Hypothalamus (tissue), 51 donors: ENCODE results near the gene PIP5KL1.
A peak's percentile ranks its signal among the peaks of the same experiment; 100 is the strongest.

ENCODE experiments used
- DNase-seq, 51 donors: peaks; one replicate each; lab custom pipeline; 2025; lab: John Stamatoyannopoulos, UW

PIP5KL1 gene

DNA sequence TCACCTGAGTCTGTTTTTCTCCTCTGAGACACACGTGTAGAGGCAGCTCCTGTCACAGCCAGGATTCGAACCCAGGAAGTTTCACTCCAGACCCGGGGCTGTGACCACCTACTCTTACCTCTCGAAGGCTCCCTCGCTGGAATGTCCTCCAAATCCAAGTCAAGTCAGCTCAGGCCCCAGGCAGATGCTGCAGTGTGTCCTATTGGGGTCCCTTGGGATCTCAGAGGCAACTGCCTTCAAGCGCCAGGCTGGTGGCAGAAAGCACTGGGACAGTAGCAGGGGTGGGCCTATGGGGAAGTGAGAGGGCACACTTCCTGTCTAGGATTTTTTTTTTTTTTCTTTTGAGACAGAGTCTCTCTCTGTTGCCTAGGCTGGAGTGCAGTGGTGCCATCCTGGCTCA, 13.0 kb downstream of the PIP5KL1 start:
- no peak for DNase-seq

DNA sequence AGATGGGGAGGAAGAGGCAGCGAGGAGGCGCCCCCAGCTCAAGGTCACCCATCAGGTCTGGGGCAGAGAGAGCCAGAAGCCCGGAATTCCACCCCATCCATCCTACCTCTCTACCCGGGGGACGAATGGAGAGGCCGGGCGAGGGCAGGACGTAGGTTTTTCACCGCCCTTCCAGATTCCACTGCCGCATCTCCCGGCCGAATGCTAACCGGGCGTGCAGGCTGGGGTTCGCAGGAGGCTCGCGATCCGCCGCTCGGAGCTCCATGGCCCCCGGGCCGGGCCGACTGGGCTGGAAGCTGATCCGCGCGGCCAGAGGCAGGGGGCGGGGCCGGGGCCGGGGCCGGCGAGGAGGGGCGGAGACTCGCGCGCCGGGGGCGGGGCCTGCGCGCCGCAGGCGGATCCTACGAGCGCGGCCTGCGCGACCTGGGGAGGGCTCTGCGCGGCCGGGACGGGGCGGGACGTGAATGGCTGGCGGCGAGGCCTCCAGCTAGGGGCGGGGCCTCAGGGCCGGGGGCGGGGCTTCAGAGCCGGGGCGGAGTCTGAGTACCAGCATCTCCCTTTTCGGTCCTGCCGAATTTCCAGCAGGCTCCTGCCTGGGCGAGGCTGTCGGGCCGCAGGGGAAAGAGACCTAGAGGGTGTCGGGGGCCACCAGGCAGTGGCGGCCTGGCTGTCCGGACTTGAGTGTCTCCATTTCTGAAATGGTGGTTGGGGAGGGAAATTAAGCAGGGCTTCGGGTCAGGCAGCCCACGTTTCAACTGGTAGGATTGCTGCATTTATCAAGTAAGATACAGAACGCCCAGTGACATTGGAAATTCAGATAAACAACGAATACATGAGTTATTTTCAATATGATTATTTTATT, 13.6 kb downstream of the PIP5KL1 start, which contains the start of gene ST6GALNAC4:
TSS of gene ST6GALNAC4 (minus strand) at position 322 of the 862 bp plus-strand sequence. CDS start 622 bp downstream, outside the sequence.
- peak; percentile 33 to 98 (median 90) for DNase-seq

DNA sequence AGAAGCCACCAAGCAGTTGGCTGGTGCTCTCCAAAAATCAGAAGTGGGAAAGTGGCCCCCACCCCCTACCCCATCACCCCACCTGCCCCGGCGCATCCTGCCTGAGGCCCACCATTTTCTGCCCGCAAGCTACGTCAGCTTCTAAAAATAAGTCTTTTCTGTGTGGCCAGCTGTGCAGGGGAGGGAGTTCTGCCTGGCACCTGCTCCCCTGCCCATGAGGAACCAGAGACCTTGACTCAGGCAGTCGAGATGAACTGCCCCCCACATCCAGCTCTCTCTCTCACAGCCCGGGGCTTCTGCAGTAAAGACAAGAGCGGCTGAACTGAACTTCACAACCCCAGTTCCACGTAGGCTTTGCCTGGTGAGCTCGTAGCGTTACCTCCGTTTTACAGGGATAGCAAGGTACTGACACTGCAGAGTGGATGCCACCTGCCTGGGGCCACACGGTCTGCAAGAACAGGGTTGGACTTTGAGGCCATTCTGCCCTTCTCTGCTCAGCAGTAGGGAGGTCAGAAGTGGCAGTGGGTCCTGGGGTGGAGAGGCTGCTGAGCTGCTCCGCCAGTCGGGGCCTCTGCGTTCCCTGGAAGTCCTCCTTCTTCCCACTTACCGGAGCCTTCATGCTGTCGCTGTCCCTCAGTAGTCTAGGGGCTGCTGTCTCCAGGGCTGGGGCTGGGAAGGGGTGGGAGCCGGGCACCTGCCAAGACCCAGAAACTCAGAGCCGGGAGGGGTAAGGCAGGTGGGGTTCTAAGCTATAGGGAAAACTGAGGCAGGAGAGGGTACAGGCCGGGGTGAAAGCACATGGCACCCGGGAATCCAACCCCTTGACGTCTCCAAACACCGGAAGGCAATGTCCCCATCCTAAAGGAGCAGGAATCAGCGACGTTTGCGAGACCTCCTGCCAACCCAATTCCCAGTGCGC, 14.5 kb downstream of the PIP5KL1 start:
- peak in 6 of 51 donors; percentile 21 to 61 (median 26) for DNase-seq

DNA sequence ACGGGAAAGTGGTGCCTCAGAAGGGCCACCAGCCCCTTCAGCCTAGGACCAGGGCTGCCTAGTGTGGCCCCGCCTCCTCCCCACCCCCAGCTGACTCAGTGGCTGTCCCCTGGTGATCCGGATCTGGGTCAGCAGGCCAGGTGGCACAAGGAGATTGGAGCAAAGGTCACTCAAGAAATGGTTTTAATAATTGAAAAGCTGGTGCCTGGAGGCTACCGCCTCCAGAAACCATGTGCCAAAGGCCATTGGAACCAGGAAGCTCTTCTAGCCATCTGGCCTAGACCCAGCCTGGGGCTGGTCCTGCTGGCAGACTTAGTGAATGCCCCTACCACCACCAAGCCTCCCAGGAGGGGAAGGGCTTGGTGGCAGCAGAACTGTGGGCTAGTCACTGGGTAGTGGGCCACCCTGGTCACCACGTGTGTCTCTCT, 15.2 kb downstream of the PIP5KL1 start:
- DNase-seq, result no peak

DNA sequence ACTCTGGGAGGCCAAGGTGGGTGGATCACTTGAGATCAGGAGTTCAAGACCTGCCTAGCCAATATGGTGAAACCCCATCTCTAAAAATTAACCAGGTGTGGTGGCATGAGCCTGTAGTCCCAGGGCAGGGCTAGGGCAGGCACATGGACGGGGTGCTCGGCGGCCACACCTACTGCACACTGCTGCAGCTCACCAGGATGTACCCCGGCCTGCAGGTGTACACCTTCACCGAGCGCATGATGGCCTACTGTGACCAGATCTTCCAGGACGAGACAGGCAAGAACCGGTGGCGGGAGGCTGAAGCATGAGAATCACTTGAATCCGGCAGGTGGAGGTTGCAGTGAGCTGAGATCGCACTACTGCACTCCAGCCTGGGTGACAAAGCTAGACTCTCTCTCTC, 16.9 kb downstream of the PIP5KL1 start:
- no peak for DNase-seq

DNA sequence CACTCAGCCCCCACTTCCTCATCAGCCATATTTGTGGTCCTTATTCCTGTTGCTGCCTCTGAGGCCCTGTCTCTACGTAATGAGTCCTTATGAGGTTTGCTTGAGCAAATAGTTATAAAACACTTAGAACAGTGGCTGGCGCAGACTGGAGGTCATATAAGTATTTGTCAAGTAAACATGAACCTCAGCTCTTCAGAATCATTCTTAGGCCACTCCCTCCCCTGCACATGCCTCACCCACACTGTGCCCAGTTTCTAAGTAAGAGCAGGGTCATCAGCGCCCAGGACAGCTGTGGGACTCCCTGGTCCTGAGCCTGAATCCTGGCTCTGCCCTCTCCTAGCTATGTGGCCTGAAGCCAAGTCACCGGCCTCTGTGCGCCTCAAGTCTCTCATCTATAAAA, 17.7 kb downstream of the PIP5KL1 start:
- DNase-seq, result no peak

DNA sequence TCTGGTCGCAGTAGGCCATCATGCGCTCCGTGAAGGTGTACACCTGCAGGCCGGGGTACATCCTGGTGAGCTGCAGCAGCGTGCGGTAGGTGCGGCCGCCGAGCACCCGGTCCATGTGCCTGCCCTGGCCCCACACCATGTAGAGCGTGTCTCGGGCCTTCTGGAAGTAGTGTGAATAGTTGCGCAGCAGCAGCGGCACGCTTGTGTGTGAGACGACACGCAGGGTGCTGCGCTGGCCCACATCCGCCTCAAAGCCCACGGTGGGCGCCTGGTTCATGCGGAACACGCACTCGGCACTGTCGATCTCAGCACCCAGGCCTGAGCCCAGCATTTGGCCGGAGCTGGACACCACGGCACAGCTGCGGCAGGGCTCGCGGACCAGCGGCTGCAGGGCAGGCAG, 18.3 kb downstream of the PIP5KL1 start:
- no peak for DNase-seq

DNA sequence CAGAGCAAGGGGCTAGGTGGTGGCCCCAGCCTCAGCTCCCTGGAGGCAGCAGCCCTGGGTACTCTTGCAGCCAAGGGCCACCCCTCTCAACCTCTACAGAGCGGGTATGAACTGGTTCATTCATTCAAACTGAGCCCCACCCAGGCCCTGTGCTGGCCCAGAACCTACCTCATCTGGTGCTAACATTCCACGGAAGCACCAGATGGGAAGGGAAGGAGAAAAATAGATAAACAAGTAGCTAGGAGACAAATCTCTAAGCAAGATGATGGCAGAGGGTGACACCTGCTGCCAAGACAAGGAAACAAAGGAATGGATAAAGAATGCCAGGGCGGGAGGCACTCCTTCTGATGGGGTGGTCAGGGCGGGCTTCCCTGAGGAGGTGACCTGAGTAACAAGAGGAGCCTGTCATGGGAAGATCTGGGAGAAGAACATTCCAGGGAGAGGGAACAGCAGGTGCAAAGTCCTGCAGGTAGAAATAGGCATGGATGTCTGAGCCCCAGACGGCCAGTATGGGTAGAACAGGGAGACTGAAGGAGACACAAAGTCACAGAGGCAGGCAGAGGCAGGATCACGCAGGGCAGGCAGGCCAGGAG, 19.9 kb downstream of the PIP5KL1 start:
- DNase-seq, result no peak

DNA sequence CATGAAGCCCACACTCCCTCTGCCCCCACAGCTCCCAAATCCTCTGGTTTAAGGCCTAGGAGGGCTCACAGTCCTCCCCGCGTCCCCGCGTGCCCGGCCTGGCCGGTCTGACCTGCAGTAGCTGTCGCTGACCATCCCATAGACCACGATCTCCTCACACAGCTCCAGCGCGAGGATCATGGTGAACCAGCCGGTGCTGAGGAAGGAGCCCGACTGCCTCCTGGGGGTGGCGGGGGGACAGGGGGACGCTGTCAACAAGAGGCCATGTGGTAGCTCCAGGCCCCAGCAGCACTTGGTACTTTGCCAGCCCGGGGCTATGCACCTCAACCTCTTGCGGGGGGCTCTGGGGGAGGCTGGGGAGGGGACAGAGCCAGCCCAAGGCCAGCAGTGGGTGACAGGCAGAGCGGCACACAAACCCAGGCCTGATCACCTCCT, 20.7 kb downstream of the PIP5KL1 start:
- no peak for DNase-seq

DNA sequence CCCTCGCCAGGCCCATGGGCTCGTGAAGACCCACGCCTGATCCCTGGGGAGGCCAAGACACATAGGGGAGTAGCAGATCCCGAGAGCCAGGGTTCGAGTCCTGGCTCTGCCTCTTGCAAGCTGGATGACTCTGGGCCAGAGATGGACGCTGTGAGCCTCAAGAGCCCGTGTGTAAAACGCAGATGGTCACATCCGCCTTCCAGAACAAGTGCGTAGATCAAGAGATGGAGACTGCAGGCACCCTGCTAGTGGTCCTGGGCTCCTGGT, 22.0 kb downstream of the PIP5KL1 start:
- DNase-seq, result no peak

DNA sequence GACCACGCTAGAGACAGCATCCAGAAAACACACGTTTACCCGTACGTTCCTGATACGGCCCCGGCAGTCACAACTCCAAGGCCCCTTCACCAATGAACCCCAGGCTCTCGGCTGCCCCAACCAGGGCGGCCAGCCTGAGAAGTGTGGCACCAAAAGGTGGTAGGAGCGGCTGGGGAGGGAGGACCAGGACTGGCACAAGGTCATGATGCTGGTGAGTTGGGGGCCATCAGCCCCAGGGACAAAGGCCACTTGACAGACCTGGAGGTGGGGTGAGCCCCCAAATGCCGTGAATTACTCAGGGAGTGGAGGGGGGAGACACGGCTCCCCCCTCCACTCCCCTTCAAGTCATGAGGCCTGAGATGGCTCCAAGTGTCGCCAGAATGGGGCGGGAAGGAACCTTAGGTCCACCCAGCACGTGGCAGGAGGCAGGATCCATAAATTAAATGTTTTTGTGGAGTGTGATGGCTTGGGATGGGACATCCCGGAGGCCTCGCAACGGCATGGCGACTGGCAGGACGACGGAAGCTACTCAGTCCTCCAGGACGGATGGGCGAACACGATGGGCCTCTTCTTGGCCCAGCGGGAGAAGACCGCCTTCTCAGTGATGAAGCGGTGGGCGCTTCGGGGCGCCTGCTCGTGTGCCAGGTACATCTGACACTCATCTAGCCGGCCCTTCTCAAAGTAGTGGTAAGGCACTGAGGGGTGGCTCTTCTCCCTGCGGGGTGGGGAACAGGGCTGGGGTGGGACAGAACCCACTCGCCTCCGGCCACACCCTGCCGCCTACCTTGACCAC, 22.5 kb downstream of the PIP5KL1 start:
- no peak for DNase-seq

DNA sequence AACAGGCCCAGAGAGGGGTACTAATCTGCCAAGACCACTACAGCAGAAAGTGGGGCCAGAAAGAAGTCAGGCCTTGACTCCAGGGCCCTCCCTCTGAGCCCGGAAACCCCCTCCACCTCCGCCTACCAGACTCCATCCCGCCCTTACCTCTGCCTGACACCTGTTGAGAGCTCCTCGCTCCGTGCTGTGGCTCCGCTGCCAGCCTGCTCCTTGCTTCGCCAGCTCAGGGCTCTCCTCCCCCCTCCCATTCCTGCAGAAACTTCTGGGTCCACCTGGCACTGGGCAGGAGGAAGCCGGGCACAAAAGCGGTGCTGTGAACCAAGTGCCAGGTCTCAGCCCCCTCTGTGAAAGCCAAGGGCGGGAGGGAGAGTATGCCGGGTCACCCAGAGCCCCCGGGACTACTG, 24.8 kb downstream of the PIP5KL1 start:
- peak in 23 of 51 donors; percentile 5 to 70 (median 41) for DNase-seq

DNA sequence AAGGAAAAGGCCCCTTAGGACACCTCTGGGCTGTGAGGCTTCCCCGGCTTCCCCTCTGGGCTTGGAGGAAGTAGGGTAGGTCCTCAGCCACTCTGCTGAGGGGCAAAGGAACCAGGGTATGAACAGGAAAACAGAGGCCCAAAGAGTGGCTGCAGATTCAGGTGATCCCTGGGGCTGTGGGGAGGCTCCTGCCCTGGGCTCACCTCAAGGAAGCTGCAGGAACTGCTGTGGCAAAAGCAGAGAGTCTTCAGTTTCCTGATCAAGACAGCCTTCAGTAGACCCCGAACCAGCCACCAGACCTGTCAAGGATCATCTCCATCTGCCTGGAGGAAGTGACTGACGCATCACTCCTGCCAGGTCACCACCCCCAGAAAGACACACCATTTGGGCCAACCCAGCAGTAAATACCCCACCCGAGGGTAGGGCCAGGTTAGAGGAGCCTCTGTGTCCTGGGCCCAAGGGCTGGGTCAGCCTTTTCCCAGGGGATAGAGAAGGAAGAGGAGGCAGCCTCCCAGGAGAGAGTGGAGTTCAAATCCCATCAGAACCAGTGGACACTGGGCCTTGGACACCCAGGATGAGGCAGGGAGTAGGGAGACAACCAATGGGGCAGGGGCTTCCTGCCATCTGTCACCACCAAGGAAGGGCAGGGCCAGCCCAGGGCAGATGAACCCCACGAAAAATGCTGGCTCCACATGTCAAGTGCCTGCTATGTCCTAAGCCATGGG, 25.4 kb downstream of the PIP5KL1 start:
- peak in 2 of 51 donors; percentile 32 to 51 for DNase-seq

DNA sequence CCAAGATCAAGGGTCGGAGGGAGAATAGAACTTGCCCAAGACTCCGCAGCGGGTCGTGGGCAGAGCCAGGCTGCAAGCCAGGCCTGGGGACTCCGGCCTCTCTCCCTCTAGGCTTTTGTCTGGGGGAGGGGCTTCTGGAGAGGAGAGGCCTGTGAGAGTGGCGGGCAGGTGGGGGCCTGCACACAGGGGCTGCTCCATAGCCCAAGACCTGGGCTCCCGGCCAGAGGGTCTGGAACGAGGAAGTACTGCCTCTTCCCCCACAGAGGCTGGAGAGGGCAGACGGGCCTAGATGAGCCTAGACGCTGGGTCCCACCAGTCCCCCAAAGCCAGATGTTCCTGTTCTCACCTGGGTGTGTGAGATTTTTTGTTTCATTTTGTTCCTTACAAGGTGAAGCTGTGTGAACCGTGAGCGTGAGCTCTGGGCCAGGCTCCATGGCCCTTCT, 26.0 kb downstream of the PIP5KL1 start:
- DNase-seq, result peak in 10 of 51 donors; percentile 10 to 51 (median 22)

DNA sequence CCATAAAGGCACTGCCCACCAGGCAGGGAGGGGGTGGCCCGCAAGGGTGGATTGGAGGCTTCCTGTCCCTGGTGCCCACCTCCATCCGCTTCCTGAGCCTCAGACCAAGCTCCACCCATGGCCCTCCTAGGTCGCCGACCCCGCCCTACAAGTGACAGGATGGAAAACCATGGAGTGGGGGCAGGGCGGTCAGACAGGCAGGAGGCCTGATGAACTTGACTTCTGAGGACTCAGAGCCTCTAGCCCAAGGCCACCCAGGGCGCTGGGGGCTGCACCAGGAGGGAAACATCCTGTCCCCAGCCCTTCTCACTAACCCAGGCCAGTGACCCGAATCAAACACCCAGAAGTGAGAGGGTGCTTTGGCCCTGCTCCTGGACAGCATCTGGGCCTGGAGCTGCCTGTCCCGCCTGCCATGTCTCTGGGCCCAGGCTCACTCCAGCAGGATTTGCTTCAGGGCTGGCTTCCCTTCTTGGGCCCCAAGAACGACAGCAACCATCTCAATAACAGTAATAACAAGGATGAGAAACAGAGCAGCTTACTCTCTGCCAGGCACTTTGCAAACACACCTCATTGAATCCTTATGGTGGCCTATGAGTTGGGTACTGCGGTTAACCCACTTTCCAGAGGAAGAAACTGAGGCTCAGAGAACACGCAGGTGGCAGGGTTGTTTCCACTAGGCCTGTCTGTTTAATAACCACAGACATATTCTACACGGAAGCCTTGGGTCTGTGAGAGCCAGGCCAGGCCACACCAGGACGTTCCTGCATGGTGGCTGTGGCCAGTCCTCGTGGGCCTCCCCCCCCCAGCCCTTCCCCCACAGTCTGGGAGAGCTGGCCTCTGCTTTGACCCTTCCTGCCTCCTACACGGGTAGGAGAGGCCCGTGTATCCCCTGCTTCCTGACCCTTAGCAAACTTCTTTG, 26.8 kb downstream of the PIP5KL1 start:
- peak in 1 of 51 donors; percentile 17 for DNase-seq

DNA sequence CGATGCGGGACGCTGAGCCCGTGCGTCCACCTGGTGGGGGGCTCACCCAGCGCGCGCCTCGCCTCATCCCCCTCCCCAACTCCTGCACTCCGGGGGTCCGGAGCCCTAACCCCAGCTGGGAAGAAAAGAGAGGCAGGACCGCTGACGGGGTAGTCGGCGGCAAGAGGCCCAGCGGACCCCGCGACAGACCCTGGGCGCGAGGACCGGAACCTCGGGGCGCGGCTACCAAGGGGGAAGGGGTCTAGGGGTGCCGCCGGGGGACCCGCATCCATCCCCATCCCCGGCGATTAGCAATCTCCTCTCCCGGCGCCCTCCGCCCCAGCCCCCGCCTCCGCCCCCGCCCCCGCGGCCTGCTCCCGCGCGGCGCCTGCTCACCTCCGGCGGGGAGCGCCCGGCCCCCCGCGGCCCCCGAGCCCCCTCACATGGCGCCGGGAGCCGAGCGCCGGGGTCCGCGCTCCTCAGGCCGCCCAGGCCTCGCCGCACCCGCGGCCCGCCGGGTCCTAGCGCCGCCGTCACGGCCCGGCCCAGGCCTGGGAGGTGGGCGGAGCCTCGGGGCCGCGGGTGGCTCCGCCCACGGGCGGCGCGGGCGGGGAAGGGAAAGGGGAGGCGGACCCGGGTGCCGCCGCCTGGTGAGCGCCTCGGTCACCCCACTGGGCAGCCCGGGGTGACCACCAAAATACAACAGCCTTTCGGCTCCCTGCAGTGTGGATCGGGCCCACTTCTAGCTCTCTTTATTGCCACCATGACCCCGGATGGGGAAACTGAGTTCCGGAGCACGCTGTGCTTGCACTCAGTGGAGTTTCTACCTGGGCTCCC, 31.2 kb downstream of the PIP5KL1 start, which contains the start of gene ST6GALNAC6:
TSS of gene ST6GALNAC6 (minus strand) at position 476 of the 816 bp plus-strand sequence. CDS start 1,622 bp downstream, outside the sequence.
- DNase-seq, result peak in 37 of 51 donors; percentile 26 to 84 (median 58)

DNA sequence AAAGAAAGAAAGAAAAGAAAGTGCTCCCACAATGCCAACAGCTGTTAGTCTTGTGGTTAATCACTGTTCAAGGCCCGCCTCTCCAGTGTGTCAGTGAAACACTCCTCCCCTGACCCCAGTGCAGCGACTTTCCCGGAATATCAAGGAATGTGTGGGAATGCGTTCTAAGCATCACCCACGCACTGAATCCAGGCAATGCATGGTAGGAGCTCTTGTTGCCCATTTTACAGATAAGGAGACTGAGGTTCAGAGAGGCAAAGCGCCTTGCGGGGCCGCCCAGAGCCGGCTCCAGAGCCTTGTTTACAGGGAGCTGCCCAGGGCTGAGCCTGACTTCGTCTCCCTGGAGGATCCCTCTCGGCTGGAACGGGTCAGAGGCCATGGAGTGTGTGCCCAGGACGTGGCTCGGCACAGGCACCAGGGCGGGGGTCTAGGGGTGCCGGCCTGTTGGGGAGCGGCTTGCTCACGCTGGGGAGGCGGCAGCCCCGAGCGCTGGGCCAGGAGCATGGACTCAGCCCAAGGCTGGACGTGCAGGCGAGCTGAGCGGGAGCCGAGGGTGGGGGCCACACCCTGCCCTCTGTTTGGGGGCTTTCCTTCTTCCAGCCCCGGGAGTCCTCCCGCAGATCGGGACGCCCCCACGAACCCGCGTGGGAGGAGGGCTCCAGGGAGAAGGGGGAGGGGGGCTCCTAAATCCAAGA, 32.0 kb downstream of the PIP5KL1 start:
- peak in 8 of 51 donors; percentile 20 to 52 (median 36) for DNase-seq
